ENCODE results near the gene FHOD3. TPM values are rescaled to one million over a fixed set of nuclear protein-coding genes. Genes with fewer than 3 reads are reported as not detected.

The FHOD3 gene
- total RNA-seq, 1 experiment from 2014 or later, result 10.6 TPM

- Histone ChIP-seq H3K9me2 (ENCODE audit: insufficient read depth) (no peaks in the 10 kb centered on the region), H4K20me1 (ENCODE audit: insufficient read depth) (no peaks in the 10 kb centered on the region), H3K9me3 (ENCODE audit: insufficient read depth, low read depth) (no peaks in the 10 kb centered on the region), H3K27ac (no peak overlapping the region), H3K4me2 (no peak overlapping the region), H2AFZ (no peak overlapping the region), H3K4me1 (replicated peaks; ENCODE audit: insufficient read depth) (peaks cover 5% of the 10 kb centered on the region; the same call in 1 of the 2 replicates), H3K36me3 (ENCODE audit: low read depth) (no peaks in the 10 kb centered on the region), H3K27me3 (ENCODE audit: insufficient read depth, low read depth) (no peaks in the 10 kb centered on the region), H3F3A (ENCODE audit: insufficient read depth, low read depth) (no peaks in the 10 kb centered on the region), H3K4me3 (no peak overlapping the region), H3K79me2 (ENCODE audit: low read depth) (no peaks in the 10 kb centered on the region)
- intact Hi-C loops (cut with micrococcal nuclease; ENCODE audit: unreplicated experiment), result no loop called here
- ChIA-PET CTCF (no interaction called here), POLR2A (ENCODE audit: unreplicated experiment) (no interaction called here)
- no TSS peak for BruUV-seq (replicated peaks)
- TF ChIP-seq, protein P1, sequence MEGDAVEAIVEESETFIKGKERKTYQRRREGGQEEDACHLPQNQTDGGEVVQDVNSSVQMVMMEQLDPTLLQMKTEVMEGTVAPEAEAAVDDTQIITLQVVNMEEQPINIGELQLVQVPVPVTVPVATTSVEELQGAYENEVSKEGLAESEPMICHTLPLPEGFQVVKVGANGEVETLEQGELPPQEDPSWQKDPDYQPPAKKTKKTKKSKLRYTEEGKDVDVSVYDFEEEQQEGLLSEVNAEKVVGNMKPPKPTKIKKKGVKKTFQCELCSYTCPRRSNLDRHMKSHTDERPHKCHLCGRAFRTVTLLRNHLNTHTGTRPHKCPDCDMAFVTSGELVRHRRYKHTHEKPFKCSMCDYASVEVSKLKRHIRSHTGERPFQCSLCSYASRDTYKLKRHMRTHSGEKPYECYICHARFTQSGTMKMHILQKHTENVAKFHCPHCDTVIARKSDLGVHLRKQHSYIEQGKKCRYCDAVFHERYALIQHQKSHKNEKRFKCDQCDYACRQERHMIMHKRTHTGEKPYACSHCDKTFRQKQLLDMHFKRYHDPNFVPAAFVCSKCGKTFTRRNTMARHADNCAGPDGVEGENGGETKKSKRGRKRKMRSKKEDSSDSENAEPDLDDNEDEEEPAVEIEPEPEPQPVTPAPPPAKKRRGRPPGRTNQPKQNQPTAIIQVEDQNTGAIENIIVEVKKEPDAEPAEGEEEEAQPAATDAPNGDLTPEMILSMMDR (conservative IDR thresholded peaks at IDR 0.05), result no peak
- no peak for TF ChIP-seq EZH2 (IDR thresholded peaks at IDR 0.05; ENCODE audit: low read depth)
- DNase-seq, result no peak
These were observed 101.5 kb downstream of the FHOD3 start for GRCh38 chr18:36399055-36399454.

- Histone ChIP-seq H3K9me2 (ENCODE audit: insufficient read depth) (no peaks in the 10 kb centered on the region), H3F3A (ENCODE audit: insufficient read depth, low read depth) (no peaks in the 10 kb centered on the region), H4K20me1 (ENCODE audit: insufficient read depth) (no peaks in the 10 kb centered on the region), H2AFZ (no peak overlapping the region), H3K79me2 (ENCODE audit: low read depth) (no peaks in the 10 kb centered on the region), H3K9me3 (ENCODE audit: insufficient read depth, low read depth) (no peaks in the 10 kb centered on the region), H3K27me3 (ENCODE audit: insufficient read depth, low read depth) (no peaks in the 10 kb centered on the region), H3K36me3 (ENCODE audit: low read depth) (no peaks in the 10 kb centered on the region), H3K4me3 (no peak overlapping the region), H3K27ac (no peak overlapping the region), H3K4me1 (replicated peaks; ENCODE audit: insufficient read depth) (no peaks in the 10 kb centered on the region), H3K4me2 (no peak overlapping the region)
- intact Hi-C loops (cut with micrococcal nuclease; ENCODE audit: unreplicated experiment), result no loop called here
- DNase-seq, result no peak
- no TSS peak for BruUV-seq (replicated peaks)
- CTCF ChIA-PET, result no interaction called here
- POLR2A ChIA-PET (ENCODE audit: unreplicated experiment), result no interaction called here
- TF ChIP-seq EZH2 (IDR thresholded peaks at IDR 0.05; ENCODE audit: low read depth), result no peak
- TF ChIP-seq, protein P1 (conservative IDR thresholded peaks at IDR 0.05), result no peak
These were observed 103.9 kb downstream of the FHOD3 start for GRCh38 chr18:36401462-36401861.

- POLR2A ChIA-PET (ENCODE audit: unreplicated experiment), result no interaction called here
- Histone ChIP-seq H3F3A (ENCODE audit: insufficient read depth, low read depth) (no peaks in the 10 kb centered on the region), H3K4me3 (no peak overlapping the region), H3K27ac (no peak overlapping the region), H3K27me3 (ENCODE audit: insufficient read depth, low read depth) (no peaks in the 10 kb centered on the region), H3K9me3 (ENCODE audit: insufficient read depth, low read depth) (no peaks in the 10 kb centered on the region), H2AFZ (no peak overlapping the region), H3K4me1 (replicated peaks; ENCODE audit: insufficient read depth) (no peaks in the 10 kb centered on the region), H3K9me2 (ENCODE audit: insufficient read depth) (no peaks in the 10 kb centered on the region), H3K4me2 (no peak overlapping the region), H3K36me3 (ENCODE audit: low read depth) (no peaks in the 10 kb centered on the region), H3K79me2 (ENCODE audit: low read depth) (no peaks in the 10 kb centered on the region), H4K20me1 (ENCODE audit: insufficient read depth) (no peaks in the 10 kb centered on the region)
- intact Hi-C loops (cut with micrococcal nuclease; ENCODE audit: unreplicated experiment), result no loop called here
- TF ChIP-seq, protein P1 (conservative IDR thresholded peaks at IDR 0.05), result no peak
- TF ChIP-seq EZH2 (IDR thresholded peaks at IDR 0.05; ENCODE audit: low read depth), result no peak
- DNase-seq, result no peak
- BruUV-seq (replicated peaks), result no TSS peak
- CTCF ChIA-PET, result interaction anchor here (0.7 kb wide), 1 partner anchor 303 kb away, joined by 4 read pairs; no protein-coding TSS in a partner anchor
These were observed 105.4 kb downstream of the FHOD3 start for GRCh38 chr18:36402765-36403396.

Data from PC-9 (cell line).